Activated gamma-delta T cell treated with anti-CD3 and anti-CD28 coated beads, Interleukin-2, amount 50 U/mL, for 16 hours (primary cell): ENCODE data around the gene CEP63.
"Not testable (repeated sequence)": the region's sequence is repeated elsewhere in the genome, so short reads cannot be mapped to it uniquely, and the experiment has no call there.

Experiments
- DNase-seq: peaks from one replicate; pipeline ENCODE4 v3.0.0-alpha.2; 2020; ENCODE audit warnings: low read depth

CEP63 gene

GRCh38 chr3:134516905-134517304, 31.0 kb downstream of the CEP63 start:
- no peak for DNase-seq

GRCh38 chr3:134517791-134518190, 31.9 kb downstream of the CEP63 start:
- DNase-seq: no peak

- no peak for DNase-seq
Observed at GRCh38 chr3:134522541-134522940, 36.7 kb downstream of the CEP63 start.

- DNase-seq: no peak
Observed at GRCh38 chr3:134525293-134525692, 39.4 kb downstream of the CEP63 start.

GRCh38 chr3:134526319-134526718, 40.5 kb downstream of the CEP63 start:
- DNase-seq: no peak

DNA sequence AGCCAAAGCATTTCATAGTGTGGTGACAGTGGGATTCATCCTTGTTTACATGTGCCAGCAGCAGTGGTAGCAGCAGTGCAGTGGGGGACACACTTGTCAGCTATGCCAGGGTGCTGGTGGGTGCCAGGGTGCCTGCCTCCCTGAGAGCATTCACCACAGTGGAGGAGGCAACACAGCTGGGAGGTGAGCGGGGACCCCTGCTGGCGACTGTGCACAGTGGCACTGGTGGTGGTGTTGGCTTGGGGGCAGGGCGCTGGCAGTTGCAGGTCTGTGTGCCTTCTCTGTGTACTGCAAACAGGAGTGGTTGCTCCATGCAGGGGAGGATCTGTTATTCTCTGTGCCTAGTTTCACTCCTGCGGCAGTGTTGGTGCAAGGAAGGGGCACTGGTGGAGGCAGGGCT, 41.2 kb downstream of the CEP63 start:
- no peak for DNase-seq

DNA sequence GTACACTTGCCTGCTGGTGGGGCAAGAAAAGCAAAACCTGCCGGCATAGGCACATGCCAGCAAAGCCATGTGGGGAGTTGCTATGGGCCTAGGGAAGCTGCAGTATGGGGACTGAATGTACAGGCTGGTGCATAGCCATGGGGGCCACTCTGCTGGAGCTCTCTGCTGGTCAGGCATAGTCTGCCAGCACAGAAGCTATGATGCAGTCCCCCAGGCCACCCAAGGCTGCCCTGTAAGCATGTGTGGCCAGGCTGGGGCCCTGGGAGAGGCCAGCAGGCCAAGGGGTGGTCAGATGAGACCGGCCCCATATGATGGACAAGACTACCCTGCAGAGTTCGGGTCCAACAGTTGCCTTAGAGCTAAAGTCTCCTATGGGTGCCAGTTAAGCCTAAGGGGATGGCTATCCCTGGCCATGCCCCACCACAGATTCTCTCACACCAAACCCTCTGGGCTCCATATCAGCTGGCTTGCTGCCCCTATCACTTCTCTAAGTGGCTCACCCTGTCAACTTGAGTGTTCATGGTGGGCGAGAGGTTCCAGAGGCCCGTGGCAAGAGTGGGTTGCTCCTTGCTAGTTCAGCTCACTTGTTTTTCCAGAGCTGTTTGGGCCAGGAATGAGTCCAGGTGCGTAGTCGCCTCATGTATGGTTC, 41.8 kb downstream of the CEP63 start:
- DNase-seq: no peak

DNA sequence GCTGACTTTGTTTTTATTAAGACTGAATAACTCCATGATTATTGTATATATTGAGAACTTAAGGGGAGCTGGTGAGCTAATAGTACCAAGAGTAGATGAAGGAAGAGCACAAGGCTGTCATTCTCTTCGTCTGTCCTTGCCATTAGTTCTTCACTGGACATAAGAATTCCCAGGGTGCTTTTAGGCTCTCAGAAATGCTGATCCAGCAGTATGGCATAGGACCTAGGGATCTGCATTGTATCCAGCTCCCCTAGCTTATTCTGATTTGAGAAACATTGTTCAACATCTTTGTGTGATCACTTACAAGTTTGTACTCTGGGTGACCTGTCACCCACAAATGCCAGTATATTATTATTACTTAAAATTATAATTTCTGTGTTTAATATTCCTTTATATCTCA, 47.6 kb downstream of the CEP63 start:
- no peak for DNase-seq

GRCh38 chr3:134535186-134535970, 49.5 kb downstream of the CEP63 start:
- no peak for DNase-seq

- DNase-seq: no peak
Observed at GRCh38 chr3:134536781-134537180, 50.9 kb downstream of the CEP63 start.

DNA sequence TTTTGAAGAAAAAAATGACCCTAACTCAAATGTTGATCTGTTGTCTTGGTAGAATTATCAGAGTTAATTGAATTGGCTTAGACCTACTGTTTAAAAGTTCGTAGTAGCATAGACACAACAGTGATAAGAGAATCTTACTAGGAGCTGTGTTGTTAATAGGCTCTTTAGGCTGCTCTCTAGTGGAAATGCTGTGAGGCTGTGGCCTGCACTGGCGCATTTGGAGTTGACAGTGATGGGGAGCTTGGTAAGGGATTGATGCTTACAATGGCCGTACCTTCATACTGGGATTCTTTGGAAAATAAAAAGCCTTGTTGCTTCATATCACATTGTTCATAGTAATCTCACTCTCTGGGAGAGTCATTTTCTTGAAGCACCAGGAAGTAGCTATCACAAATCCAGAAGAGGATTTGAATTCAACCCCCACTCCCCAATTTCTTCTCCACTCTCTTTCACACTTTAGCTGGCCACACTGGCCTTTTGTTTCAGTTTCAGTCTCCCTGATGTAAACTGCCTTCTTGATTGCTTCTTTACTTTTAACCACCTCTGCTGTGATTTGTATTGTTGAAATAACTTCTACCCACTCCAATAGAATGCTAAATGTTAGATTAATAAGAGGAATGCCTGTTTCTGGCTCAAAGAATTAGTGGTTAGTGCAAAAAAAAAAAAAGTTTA, 56.6 kb downstream of the CEP63 start:
- DNase-seq: no peak

GRCh38 chr3:134543113-134543512, 57.3 kb downstream of the CEP63 start:
- no peak for DNase-seq

- no peak for DNase-seq
Observed at GRCh38 chr3:134544316-134544715, 58.5 kb downstream of the CEP63 start.

GRCh38 chr3:134544783-134545182, 58.9 kb downstream of the CEP63 start:
- DNase-seq: not testable (repeated sequence)

DNA sequence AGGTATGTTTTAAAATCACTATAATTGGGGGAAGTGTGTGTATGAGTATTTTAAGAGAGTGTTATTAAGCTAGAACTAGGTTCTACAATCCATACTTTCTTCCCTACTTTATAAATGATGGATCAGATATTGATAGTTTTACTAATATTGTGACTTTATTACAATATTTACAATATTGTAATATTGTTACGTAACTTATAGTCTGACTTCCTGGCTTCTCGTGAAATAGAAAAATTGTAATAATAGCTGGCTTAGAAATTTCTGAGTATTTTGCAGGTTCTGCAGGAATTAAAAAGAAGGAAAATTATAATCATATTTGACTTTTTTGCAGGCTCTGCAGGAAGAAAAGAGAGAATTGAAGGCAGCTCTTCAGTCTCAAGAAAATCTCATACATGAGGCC, 60.0 kb downstream of the CEP63 start:
- DNase-seq: no peak

GRCh38 chr3:134552784-134553183, 66.9 kb downstream of the CEP63 start:
- DNase-seq: no peak

- no peak for DNase-seq
Observed at GRCh38 chr3:134559591-134559990, 73.7 kb downstream of the CEP63 start.

GRCh38 chr3:134562055-134562454, 76.2 kb downstream of the CEP63 start:
- no peak for DNase-seq

GRCh38 chr3:134563601-134564000, 77.7 kb downstream of the CEP63 start:
- DNase-seq: no peak

DNA sequence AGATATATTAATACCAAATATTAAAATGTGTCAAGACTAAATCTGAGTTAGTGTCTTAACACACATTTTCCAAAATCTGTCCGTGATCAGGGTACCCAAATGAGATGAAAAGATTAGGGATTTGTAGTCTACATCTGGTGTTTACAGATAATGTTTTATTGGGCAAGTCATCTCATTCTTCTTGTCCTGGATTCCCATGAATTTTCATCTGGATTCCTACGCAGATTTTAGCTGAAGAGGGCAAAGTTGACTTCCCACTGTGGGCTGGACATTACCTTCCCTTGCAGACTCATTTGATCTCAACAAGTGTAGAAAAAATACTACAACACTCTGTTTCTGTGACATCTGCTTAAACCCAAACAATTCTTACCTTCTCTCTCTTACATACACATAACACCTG, 79.1 kb downstream of the CEP63 start:
- no peak for DNase-seq

DNA sequence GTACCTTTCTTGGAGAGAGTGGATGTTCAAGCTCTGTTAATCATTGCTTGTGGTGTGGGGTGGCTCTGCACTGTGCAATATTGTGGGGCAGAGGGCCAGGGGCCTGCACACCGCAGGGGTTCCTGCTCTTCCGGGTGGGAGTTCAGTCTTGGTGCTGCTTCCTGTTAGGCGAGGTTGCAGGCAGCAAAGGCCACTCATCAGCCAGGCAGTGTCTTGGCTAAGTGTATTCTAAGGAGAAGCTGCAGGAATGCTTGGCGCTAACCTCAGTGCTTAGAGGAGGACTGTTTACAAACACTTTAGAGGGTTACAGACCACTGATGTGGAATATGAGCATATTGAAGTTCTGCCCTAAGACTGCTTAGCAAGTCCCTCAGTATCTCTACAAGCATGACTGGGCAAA, 81.7 kb downstream of the CEP63 start:
- no peak for DNase-seq

DNA sequence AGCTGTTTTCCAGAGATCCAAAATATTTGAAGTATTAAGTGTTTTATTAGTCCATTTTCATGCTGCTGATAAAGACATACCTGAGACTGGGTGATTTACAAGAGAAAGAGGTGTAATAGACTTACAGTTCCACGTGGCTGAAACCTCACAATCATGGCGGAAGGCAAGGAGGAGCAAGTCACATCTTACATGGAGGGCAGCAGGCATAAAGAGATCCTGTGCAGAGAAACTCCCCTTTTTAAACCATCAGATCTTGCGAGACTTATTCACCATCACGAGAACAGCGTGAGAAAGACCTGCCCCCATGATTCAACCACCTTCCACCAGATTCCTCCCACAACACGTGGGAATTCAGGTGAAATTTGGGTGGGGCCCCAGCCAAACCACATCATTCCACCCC, 82.9 kb downstream of the CEP63 start:
- DNase-seq: no peak

DNA sequence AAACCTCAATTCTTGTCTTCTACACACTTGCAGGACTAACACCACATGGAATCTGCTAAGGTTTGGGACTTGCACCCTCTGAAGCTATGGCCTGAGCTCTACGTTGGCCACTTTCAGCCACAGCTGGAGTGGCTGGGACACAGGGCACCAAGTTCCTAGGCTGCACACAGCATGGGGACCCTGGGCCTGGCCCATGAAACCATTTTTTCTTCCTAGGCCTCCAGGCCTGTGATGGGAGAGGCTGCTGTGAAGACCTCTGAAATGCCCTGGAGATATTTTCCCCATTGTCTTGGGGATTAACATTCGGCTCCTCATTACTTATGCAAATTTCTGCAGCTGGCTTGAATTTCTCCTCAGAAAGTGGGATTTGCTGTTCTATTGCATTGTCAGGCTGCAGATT, 84.0 kb downstream of the CEP63 start:
- DNase-seq: not testable (repeated sequence)
